Muscle layer of duodenum (tissue), 2 donors: ENCODE results near the gene CYFIP1.

Source experiments
- H3K27ac ChIP-seq: one replicate; pipeline ENCODE4 v1.7.0; 2013; ENCODE audit warnings: mild to moderate bottlenecking, low read length
- H3K27me3 ChIP-seq: one replicate; pipeline ENCODE4 v1.7.0; 2013; ENCODE audit warnings: low read depth, mild to moderate bottlenecking, control low read depth, low read length
- H3K36me3 ChIP-seq, 2 donors: one replicate each; pipeline ENCODE4 v1.7.0; 2013; ENCODE audit warnings: low read length in 2 of 2, control low read depth in 1 of 2, mild to moderate bottlenecking in 1 of 2; ENCODE audit not compliant: insufficient read depth in 2 of 2, control insufficient read depth in 1 of 2
- H3K4me1 ChIP-seq, 2 donors: one replicate each; pipeline ENCODE4 v1.7.0; 2013; ENCODE audit warnings: low read length in 2 of 2, mild to moderate bottlenecking in 2 of 2, control low read depth in 1 of 2, moderate library complexity in 1 of 2; ENCODE audit not compliant: insufficient read depth in 2 of 2, control insufficient read depth in 1 of 2
- H3K4me3 ChIP-seq, 2 donors: one replicate each; pipeline ENCODE4 v1.7.0; 2013; ENCODE audit warnings: low read length in 2 of 2, low read depth in 1 of 2, mild to moderate bottlenecking in 1 of 2
- H3K9me3 ChIP-seq, 2 donors: one replicate each; pipeline ENCODE4 v1.7.0; 2013; ENCODE audit warnings: low read length in 2 of 2, control low read depth in 1 of 2, mild to moderate bottlenecking in 1 of 2; ENCODE audit not compliant: control insufficient read depth in 1 of 2
- donor health status: healthy.

CYFIP1 gene

DNA sequence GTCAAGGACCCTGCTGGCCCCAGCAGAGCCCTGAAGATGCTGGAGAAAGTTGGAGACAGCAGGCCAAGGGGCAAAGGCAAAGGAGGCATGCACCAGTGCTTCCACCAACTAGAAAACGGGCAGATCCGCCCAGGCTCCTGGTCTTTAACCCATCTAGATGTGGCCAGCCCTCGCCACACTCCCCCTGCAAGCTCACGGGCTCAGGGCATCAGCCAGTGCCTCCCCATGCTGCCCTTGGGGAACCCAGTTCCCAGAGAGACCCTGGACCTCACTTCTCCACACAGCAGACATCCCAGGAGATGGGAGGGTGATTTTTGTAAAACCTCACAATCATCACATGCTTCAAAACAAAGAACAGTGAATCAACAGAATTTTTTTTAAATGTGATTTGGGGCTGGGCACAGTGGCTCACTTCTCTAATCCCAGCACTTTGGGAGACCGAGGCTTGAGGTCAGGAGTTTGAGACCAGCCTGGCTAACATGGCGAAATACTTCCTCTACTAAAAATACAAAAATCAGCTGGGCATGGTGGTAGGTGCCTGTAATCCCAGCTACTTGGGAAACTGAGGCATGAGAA lies 24.5 kb downstream of the CYFIP1 start:
- Histone ChIP-seq H3K4me1 (peaks cover 5 to 75% of the 10 kb centered on the region in 2 donors), H3K27me3 (no peaks in the 10 kb centered on the region), H3K27ac (no peak overlapping the region), H3K36me3 (no peaks in the 10 kb centered on the region), H3K4me3 (no peak overlapping the region), H3K9me3 (no peaks in the 10 kb centered on the region)

DNA sequence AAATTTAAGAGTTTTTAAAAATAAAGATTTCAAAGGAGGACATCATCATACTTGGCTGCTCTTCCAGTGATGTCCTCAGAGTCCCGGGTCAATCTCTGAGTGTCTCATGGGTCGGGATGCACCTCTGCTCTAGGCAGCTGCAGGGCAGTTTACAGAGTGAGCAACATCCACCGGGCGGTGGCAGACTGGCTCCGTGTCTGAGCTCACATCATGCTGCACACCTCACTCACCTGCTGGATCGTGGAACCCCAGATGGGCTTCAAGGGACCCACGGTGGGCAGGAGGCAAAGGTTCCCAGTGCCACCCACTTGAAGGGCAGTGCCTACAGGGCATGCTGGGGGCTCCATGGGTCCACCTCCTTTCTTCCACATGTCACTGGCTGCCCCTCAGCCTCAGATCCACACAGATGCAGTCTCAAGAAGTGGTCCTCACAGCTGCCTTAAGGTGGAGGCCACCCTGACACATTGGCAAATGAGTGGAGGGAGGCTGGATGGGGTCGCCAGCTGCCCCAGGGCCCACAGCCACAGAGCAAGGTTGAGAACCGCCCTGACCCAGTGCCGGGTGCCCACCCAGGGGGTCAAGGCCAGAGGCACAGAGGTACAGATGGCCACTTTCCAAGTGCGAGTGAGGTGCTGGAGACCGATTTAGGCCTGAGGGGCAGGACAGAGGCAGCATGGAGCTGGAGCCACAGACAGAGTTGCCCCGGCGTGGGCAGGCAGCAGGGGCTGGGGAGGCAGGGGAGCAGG lies 25.2 kb downstream of the CYFIP1 start:
- Histone ChIP-seq H3K27me3 (no peaks in the 10 kb centered on the region), H3K4me3 (no peak overlapping the region), H3K4me1 (peaks cover 5 to 75% of the 10 kb centered on the region in 2 donors), H3K27ac (no peak overlapping the region), H3K9me3 (no peaks in the 10 kb centered on the region), H3K36me3 (no peaks in the 10 kb centered on the region)

DNA sequence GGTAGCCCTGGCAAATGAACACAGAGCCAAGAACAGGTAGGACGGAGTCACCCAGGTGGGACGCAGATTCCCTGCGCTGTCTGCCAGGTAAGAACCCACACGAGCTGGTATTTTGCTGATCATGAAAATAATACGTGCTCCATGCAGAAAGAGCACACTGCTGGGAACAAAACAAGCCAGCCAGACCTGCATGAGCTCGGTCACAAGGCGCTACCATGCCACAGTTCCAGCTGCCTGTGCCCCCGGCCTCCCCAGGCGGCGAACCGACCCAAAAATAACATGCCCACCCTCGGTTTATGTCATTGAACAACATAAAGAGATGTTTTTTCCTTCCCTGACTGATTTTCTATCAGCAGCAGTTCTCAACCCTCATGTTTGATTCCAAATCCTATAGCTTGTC lies 25.8 kb downstream of the CYFIP1 start:
- Histone ChIP-seq H3K4me3 (no peak overlapping the region), H3K27me3 (no peaks in the 10 kb centered on the region), H3K9me3 (no peaks in the 10 kb centered on the region), H3K36me3 (no peaks in the 10 kb centered on the region), H3K27ac (no peak overlapping the region), H3K4me1 (peaks cover 5 to 73% of the 10 kb centered on the region in 2 donors)

DNA sequence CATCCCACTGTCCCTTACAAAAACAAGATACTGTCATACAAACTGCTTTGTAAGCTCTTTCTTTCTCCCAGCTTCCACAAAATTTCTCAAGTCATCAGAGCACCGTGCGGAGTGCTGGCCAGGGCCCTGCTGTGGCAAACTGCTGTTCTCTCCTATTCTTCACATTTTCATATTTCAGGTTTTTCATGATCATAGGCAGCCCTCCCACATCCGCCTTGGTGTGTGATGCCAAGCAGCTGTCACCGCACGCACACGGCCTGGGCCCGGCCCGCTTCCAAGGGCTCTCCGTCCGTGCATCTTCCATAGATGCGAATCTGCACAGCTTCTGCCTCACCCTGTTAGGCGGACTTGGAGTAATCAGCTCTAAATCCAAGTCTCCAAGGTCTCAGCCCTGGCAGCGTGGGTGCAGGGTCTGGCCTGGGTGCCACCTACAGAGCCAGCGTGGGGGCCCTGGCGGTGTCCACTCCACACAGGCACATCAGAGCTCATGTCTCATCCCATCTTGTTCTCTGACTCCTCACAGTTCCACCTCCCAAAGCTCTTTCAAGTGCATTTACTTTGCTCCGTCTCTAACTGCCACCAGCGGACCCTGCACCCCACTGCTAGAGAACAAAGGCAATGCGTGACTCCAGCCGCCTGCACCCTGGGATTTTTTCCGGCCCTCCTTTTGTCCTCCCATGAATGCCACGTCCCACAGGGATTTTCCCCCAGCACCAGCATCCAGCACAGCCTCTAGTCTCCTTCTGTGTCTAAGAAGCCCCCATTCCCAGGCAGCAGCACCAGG lies 27.2 kb downstream of the CYFIP1 start:
- H3K4me1 ChIP-seq: peaks cover 8 to 77% of the 10 kb centered on the region in 2 donors
- no peak overlapping the region for H3K27ac ChIP-seq

DNA sequence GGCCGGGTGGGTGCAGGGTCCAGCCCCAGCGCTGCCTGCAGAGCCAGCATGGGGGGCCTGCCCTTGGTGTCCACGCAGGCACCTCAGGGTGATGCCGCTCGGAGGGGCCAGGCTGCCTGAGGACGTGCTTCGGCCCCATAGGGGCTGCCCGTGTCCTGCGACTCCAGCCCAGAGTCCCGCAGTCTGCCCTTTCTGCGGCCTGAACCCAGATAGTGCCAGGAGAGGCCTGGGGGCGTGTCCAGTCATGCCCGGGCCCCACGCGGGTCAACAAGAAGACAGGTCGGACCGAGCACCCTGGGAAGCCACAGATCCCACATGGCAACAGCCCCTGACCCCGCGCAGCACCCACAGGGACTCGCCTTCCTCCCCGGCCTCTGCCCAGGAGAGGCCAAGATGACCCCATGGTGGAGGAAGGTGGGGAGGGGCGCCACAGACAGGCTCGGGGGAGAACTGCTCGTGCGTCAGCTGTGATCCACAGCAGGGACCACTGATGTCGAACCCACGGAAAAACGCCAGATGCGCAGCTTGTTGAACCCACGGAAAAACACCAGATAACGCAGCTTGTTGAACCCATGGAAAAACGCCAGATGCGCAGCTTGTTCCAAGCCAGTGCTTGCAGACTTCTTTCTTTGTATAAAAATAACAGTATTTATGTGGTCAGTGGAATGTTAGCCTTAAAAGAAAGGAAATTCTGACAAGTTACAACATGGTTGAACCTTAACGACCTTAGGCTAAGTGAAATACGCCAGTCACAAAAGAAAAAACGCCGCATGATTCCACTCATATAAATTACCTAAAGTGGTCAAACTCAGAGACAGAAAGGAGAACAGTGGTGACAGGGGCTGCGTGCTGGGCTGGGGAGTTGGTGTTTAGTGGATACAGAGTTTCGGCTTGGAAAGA lies 28.5 kb downstream of the CYFIP1 start:
- peaks cover 8 to 79% of the 10 kb centered on the region in 2 donors for H3K4me1 ChIP-seq
- H3K27me3 ChIP-seq: no peaks in the 10 kb centered on the region
- H3K27ac ChIP-seq: no peak overlapping the region
- H3K36me3 ChIP-seq: no peaks in the 10 kb centered on the region
- H3K4me3 ChIP-seq: no peak overlapping the region
- H3K9me3 ChIP-seq: no peaks in the 10 kb centered on the region

More for the DNA sequence above, 27.2 kb downstream of the CYFIP1 start:
- Histone ChIP-seq H3K27me3 (no peaks in the 10 kb centered on the region), H3K9me3 (no peaks in the 10 kb centered on the region), H3K4me3 (no peak overlapping the region), H3K36me3 (no peaks in the 10 kb centered on the region)

DNA sequence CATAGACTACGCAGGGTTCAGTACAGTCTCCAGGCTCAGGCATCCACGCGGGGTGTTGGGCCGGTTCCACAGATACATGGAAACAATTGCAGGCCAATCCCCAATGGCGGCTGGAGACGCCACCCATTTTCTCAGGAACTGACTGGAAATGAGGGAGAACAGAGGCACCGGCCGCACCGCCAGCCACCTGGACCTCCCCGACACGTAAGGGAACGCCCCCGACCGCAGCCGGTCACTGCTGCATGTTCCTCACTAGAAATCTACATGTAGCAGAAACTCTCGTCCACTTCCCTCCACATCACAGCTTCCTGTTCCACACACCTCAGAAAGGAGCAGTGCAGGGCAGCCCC lies 29.2 kb downstream of the CYFIP1 start:
- Histone ChIP-seq H3K4me1 (peaks cover 4 to 72% of the 10 kb centered on the region in 2 donors), H3K4me3 (no peak overlapping the region), H3K36me3 (no peaks in the 10 kb centered on the region), H3K27ac (no peak overlapping the region), H3K27me3 (no peaks in the 10 kb centered on the region), H3K9me3 (no peaks in the 10 kb centered on the region)

DNA sequence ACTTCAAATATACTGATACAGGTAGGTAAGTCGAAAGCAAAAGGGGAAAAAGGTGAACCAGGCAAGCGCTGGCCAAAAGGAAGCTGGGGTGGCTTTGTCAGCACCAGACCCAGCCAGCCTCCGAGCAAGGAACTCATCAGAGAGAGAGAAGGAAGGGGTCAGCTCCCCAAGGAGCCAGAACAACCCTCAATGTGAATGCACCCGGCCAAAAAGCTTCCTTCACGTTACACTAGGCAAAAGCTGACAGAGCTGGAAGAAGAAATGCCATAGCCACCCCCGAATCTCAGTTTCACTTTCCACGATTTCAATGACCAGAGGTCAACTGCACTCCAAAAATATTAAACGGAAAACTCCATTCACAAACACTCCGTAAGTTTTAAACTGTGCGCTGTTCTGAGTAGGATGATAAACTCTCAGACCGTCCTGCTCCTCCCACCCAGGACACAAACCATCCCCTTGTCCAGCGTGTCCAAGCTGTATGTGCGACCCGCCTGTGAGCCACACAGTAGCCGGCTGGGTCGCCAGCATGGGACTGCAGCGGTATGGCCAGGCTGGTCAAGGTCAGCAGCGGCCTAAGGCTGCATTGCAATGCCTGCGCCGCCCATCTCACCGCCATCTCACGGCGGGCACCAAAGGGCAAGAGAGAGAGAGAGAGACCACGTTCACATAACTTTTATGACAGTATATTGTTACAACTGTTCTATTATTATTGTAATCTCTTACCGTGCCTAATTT lies 29.7 kb downstream of the CYFIP1 start:
- Histone ChIP-seq H3K27ac (no peak overlapping the region), H3K36me3 (no peaks in the 10 kb centered on the region), H3K4me1 (peaks cover 3 to 67% of the 10 kb centered on the region in 2 donors)

DNA sequence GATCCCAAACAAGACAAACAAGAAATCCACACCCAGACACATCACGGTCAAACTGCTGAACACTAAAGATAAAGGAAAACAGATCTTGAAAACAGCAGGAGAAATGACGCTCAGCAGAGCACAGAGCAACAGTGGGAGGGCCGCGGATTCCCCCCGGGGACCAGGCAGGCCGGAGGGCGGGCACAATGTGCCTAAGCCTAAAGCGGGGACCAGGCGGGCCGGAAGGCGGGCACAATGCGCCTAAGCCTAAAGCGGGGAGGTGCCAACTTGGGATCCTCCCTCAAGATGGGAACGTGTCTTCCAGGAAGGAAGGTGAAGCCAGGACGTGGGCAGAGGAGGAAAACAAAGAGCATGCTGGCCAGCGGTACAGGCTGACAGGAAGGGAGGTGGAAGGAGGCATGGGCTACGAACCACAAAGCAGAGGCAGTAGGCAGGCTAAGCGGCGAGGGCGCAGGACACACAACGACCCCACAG lies 31.1 kb downstream of the CYFIP1 start:
- Histone ChIP-seq H3K4me1 (peaks cover 3 to 64% of the 10 kb centered on the region in 2 donors), H3K27ac (peak overlapping the region; percentile 45)

More for the DNA sequence above, 29.7 kb downstream of the CYFIP1 start:
- Histone ChIP-seq H3K27me3 (no peaks in the 10 kb centered on the region), H3K9me3 (no peaks in the 10 kb centered on the region), H3K4me3 (peak overlapping the region; percentile 0 to 11)

DNA sequence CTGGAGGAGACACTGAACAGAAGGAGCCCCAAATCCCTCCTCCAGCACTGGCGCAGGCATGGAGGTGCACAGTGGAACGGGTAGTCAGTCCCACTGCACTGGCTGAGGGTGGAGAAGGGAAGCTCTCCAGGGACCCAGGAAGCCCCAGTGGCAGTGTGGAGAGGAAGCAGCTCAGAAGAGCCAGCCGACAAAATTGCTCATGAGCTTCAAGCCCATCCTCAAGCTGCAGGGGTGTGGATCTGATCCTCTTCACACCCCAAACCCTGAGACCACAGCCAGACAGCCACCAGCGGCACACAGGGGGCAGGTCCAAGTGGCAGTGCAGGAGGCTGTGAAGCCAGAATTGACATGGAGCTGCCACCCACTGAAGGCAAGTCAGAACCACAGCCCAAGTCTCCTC lies 32.1 kb downstream of the CYFIP1 start:
- Histone ChIP-seq H3K36me3 (peaks cover 7 to 8% of the 10 kb centered on the region in 2 donors), H3K27ac (no peak overlapping the region), H3K4me3 (no peak overlapping the region), H3K9me3 (no peaks in the 10 kb centered on the region), H3K27me3 (no peaks in the 10 kb centered on the region), H3K4me1 (peaks cover 3 to 59% of the 10 kb centered on the region in 2 donors)

More for the DNA sequence above, 31.1 kb downstream of the CYFIP1 start:
- Histone ChIP-seq H3K27me3 (no peaks in the 10 kb centered on the region), H3K36me3 (peaks cover 4% of the 10 kb centered on the region in 2 donors), H3K4me3 (peak overlapping the region in 1 of 2 donors; percentile 9), H3K9me3 (no peaks in the 10 kb centered on the region)
